HG03558 (cell line): ENCODE data around the gene SLC25A1.

Experiments used
- ATAC-seq: cut with Tn5 transposase; IDR thresholded peaks from one replicate; pipeline ENCODE4 v1.9.1; 2021; ENCODE audit warnings: moderate number of reproducible peaks; ENCODE audit not compliant: unreplicated experiment; ENCODE audit errors: extremely low read depth

SLC25A1 gene

GRCh38 chr22:19182472-19183157, 4.1 kb upstream of the SLC25A1 start:
- no peak for ATAC-seq

- ATAC-seq = no peak
Observed at GRCh38 chr22:19181786-19182471, 3.4 kb upstream of the SLC25A1 start.

GRCh38 chr22:19180740-19181410, 2.3 kb upstream of the SLC25A1 start:
- ATAC-seq = no peak

- no peak for ATAC-seq
Observed at GRCh38 chr22:19180234-19180633, 1.7 kb upstream of the SLC25A1 start.

DNA sequence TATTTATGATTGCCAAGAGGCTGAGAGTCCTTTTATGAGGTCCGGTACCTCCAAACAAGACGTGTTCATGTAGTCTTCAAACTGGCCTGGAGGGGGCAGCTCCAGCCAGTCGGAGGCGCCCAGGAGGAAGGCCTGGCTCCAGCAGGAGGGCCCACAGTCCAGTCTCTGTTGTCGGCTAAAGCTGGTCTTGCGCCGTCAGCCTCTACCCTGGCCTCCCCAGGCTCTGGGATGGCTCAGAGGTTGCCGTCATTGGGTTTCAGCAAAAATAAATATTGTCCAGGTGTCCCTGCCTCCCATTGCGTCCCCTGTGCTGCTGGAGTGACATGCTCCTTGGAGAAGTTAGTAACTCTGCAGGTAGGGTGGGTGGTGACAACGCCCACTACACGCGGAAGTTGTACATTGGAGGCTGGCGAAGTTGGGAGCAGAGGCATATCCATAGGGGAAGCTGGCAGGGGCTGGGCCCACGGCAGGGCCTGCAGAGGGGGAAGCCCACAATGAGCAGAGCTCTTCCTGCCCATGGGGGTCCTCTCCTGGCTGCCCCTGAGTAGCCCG, 1.0 kb upstream of the SLC25A1 start:
- no peak for ATAC-seq

DNA sequence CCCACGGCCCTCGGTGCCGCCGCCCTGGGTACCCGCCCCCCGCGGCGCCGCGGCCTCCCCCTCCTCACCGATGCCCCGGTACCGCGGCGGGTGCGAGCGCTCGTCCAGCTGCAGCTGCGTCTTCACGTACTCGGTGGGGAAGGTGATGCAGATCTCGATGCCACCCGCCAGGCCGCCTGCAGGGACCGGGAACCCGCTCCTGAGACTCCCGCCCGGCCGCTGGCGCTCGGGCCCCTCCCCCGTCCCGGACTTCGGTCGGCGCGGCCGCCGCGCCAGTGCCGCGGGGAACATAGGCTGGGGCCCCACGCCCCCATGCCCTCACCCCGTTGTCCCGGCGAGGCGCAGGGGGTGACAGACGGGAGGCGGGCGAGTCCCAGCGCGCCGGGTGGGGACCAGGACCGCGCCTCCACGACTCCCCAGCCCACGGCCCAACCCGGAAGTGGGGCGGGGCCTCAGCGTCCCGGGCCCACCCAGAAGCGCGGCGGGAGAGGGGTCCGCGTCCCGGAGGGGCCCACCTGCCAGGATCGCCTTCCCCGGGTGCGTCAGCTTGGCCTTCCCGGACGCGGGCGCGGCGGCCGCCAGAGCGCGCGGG, 375 bp downstream of the SLC25A1 start:
- ATAC-seq = no peak

DNA sequence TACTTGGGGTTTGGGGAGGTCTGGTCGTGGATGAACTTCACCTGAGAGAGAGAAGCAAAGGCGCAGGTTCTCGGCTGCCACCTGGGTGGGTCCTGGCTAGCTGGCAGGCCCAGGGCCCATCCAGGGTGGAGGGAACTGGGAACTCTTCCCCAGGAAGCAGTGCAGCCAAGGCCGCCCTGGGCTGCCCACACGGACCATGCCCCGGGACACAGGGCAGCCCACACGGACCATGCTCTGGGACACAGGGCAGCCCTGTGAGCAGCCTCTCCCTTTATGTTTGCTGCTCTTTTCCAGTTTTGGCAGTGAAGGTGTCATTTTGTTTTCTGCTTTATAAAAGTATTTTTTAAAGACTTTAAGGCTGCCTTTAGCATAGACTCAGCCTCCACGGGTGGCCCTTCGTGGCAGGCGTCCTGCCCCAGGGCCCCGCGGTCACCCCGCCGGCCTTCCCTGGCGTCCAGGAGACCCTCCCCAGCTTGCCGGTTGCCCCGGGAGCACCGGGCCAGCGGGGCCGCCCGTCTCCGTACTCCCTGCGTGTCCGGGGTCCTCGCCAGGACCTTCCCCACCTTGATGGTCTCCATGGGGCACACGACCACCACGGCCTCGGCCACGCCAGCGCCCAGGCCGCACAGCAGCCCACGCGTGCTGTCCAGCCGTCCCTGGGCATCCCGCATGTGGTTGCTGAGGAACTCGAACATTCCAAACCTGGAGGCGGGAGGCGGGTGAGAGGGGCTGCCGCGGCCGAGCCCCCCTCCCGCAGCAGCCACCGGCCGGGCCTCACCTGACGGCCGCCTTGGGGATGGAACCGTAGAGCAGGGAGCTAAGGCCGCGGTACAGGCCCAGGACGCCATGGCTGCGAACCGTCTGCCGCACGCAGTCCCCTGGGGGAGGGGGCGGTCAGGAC, 1.1 kb downstream of the SLC25A1 start:
- ATAC-seq = no peak

- ATAC-seq = no peak
Observed at GRCh38 chr22:19176732-19177131, 1.8 kb downstream of the SLC25A1 start.

- ATAC-seq = no peak
Observed at GRCh38 chr22:19176175-19176643, 2.3 kb downstream of the SLC25A1 start.

DNA sequence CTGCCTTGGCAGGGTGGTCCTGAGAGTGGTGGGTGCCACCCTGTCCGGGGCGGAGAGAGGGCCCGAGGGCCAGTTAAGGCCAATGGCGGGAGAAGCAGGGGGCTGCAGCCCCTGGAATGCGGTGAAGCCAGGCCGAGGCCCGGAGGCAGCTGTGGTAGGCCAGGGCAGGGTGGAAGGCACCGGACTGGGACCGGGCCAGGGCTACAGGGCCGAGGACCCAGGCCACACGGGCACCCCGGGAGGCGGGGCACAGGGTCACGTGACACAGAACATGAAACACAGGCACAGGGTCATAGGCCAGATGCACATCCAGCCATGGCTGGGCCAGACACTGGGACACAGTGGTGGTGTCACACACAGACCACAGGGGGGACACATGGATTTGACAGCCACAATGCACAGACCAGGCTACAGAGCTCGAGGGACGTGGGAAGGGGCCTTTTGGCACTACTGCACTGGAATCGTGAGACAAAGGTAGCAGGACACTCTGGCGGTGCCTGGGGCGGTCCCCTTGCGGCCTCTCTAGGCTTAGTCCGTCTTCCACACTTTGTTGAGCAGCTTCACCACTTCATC, 2.8 kb downstream of the SLC25A1 start:
- no peak for ATAC-seq

- ATAC-seq = no peak
Observed at GRCh38 chr22:19175026-19175601, 3.4 kb downstream of the SLC25A1 start.

GRCh38 chr22:19174106-19175025, 4.2 kb downstream of the SLC25A1 start:
- ATAC-seq = no peak

GRCh38 chr22:19173047-19174035, 5.2 kb downstream of the SLC25A1 start:
- no peak for ATAC-seq

DNA sequence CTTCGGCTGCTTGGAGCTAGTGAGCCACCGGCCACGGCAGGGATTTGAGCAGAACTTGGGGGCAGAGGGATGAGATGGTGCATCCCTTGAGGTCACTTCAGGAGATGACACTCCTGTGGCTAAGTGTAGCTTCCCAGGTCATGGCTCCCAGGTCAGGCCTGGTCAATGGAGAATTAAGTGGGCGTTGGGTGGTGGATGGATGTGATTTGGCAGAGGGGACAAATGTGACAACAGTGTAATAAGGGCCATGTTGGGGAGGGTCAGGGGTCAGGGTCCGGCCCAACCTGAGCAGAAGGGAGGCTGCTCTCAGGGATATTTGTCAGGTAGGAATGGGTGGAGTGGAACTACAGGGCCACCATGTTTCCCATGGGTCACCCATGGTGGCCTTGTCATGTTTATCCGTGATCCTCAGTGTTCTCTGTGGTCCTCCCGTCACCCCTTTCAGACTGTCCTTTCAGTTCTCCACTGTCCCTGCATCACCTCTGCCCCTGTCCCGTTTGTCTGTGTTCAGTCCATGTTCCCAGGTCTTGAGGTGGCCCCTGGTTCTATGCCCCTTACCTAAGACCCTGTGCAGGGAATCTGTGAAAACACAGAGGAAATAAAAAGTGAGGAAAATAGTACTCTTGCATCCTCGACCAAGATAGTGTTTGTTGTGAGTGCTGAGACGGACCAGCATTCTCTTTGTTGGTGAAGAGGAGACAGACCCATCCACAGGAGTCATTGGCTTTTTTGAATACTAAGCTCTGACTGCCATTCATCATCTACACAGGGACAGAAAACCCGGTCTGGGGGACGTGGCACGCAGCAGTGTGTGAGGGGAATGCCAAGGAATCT, 6.1 kb downstream of the SLC25A1 start:
- no peak for ATAC-seq

DNA sequence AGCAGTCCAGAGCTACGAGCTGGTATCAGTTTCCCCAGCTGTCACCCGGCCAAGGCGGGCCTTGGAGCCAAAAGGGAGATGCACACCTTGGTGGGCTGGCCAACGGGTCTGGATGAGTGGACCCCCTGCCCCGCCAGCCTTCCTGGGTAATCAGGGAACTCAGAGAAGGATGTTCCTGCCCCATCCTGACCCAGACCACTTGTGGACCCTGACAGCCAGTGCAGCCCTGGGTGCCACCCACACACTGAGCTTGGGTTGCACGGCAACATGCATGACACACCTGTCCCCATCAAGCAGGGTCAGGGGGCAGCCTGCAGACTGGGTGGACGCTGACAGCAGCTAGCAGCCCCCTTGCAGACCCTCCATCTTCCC, 8.6 kb downstream of the SLC25A1 start:
- ATAC-seq = no peak
